DMS 273 (cell line): Measurements from ENCODE around the gene ERBB4.
A peak's percentile ranks its signal among the peaks of the same experiment; 100 is the strongest.

Source experiments
- DNase-seq: peaks from one replicate; lab custom pipeline; 2025; ENCODE audit not compliant: unreplicated experiment; lab: John Stamatoyannopoulos, UW

The ERBB4 gene

DNA sequence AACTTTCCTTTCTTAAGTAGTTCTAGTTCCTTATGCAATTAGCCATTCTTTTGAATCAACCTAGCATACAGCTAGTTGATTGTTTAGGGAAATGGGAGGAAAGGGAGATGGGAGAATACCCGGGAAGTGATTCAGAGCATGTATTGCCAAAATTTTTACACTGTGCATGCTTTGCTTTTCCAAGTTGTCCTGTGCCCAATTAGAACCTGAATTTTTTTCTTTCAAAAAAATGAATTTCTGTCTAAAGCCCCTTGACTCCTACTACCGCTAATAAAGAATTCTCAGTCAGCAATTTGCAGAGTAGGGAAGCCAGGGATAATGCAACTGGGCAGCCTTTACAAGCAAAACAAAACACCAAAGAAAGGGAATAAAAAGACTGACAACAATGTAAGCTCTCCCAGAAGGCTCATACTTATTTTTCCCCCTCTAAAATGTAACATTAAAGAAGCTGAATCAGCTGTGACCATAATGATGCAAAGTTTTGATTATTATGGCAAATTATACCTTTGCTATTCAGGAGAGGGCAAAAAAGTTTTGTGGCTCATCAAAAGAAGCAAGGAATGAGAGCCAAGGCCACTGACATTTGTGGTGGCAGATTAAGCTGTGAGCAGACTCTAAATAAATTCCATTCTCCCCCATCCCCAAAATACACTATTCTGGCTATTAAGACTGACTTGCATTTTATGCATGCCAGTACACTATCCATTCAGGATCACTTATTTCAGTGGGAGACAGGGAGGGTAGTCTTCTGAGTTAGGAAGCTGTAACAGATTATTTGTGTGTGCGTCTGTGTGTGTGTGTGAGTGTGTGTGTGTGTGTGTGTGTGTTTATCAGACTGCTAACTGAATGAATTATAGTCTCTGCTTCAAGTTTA lies 174.3 kb downstream of the ERBB4 start:
- peak; percentile 39 for DNase-seq

DNA sequence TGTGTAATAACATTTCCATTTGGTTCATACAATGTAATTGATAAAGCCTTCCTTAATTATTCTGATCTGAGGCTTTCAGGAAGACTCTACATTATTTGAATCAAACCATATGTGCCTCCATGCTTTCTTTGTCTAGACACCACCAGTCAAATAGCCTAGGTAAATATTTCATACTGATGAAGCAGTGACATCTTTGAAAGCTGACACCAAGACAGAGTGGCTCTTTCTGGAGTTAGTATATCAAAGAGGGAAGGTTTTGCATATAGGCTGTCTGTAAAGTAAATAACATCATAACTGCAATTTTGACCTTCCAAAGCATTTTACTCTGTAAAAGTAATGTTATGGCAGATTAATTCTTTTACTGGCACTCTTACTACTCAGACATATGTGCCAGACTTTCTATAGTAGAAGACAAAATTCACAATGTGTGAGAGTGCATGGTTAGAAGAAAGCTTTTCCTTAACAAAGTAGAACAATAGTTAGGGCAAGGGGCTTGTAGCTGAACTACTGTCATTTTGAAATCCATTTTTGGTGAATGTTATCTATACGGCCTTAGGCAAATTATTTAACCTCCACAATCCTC lies 177.3 kb downstream of the ERBB4 start:
- peak; percentile 63 for DNase-seq

DNA sequence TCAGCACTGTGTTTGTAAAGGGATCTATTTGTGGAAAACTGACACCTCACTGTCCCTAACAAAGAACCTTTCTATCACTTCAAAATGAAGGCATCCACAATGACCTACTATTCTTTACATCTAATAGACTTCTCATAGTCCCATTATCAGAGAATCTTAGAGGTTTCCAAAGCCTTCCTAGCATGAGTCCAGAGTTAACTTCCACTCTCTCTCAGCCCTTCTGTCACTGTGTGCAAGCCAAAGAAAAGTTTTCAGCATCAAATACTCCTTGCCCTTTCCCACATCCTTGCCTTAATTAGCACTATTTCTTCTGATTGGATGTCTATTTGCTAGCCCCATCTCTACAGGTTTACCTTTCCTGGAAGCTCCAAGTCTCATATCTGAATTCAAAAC lies 178.5 kb downstream of the ERBB4 start:
- peak; percentile 71 for DNase-seq

DNA sequence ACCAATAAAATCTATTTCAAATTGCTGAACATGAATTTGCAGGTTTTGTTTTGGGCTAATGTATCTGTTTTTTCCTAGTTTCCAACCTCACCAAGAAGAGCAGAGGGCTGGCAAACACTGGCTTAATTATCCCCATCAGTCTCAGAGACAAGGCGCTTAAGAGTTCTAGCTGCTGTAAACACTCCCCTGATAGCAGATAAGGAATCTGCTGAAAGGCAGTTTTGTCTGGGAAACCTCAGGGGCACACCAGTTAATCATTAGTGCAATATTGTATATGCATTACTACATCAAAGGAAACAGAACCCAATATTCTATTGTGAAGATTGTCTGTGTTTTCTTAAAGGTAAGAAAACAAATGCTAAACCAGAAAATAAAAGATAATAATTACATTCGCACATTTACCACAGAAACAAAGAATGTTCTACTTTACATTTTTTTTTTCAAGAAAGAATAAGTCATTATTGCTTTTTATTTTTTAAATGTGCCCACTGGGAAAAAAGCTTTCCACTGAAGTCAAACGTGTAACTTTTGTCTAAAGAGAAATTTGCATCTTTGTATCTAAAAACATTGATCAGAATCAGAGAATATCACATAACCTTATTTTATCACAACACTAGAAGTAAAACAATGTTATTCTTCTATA lies 179.1 kb downstream of the ERBB4 start:
- DNase-seq, result peak; percentile 53

DNA sequence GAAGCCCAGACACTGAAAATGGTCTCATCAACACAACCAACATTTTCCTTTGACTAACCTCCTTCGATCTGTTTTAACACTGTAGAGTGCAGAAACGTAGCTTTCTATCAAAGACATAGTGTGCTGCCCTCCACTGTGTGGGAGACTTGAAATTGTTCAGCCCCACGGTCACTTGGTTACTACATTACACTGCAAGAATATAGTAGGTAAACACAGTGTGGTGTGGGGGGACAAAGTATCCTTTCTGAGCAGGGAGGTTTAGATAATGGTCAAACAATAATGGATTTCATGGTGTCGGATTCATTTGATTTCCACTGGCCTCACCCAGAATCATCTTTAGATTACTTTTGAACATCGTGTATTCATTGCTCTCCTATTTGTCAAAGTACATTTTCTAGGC lies 181.0 kb downstream of the ERBB4 start:
- DNase-seq, result peak; percentile 57

DNA sequence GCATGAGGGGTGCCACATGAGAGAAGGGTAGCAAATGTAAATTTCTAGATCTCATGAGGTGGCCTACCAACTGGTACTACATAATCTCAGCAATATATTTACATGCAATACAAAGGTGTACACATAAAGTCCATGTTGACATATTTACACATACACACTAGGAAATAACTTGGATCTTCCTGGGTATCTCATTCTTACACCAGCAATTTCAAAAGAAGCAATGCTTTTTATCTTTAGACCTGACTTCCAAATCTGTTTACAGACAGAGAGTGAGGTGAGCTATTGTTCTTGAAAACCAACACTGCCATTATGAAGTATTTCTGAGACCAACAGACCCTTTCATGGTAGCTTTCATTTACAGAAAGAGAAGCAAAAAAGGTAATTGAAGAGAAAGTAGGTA lies 184.2 kb downstream of the ERBB4 start:
- no peak for DNase-seq

DNA sequence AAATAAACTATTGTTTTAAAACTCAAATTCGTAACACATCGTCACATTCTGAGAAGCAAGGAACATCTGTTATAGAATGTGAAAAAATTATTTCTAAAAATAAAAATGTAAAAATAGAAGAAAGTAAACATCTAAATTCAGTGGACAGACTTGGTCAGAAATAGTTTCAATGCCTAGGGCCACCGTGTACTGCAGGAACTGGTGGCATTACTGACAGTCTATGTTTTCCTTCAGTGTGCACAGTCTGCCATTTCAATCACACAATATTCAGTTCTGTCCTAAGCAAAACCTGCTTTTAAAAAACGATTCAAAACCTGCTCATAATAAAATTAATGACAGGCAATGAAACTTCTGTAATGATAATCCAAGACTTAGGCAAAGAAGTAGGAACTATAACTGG lies 190.1 kb downstream of the ERBB4 start:
- no peak for DNase-seq

DNA sequence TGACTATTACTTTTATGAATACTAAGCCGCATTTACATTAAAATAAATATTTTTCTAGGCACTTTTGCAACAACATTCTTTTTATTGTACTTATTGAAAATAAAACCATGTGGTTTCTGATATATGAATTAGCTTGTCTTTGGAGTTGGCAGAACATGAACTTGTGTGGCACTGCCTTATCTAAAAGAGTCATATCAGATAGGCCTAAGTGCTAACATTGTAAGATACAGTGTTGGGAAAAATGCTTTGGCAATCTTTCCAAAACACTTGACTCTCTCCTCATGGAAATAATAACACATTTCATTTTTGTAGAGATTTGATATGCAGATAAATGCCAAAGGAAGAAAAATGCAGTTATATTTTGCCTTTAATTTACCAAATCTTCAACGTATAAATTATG lies 191.7 kb downstream of the ERBB4 start:
- DNase-seq, result no peak

DNA sequence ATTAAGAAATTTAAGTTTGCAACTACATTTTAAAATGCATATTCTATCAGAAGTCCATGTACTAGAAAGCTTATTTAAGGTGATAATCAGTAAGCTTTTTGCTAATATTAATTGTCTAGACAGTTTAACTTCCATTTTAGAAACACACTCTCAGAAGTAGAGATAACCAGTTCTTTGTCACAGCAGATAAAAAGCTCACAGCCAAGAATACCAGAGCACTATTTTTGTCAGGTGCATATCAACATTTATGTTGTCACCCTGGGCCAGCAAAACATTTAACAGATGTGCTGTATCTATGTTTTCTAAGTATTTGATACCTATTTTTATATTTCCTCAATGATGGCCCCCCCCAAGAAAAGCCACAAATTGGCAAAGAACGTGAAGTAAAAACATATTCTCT lies 192.6 kb downstream of the ERBB4 start:
- no peak for DNase-seq

DNA sequence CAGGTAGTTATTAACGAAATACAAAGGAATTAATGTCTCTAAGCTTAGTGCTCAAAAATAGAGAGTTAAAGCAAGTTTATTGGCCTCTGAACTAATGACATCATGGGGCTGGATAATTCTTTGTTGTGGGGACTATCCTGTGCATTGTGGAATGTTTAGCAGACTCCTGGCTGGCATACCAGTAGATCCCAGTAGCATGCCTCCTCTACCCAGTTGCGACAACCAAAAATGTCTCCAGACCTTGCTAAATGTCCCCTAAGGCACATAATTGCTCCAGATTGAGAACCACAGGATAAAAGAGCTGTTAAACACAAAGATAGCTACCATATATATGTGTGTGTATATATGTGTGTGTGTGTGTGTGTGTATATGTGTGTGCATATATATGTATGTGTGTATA lies 194.5 kb downstream of the ERBB4 start:
- DNase-seq, result no peak

DNA sequence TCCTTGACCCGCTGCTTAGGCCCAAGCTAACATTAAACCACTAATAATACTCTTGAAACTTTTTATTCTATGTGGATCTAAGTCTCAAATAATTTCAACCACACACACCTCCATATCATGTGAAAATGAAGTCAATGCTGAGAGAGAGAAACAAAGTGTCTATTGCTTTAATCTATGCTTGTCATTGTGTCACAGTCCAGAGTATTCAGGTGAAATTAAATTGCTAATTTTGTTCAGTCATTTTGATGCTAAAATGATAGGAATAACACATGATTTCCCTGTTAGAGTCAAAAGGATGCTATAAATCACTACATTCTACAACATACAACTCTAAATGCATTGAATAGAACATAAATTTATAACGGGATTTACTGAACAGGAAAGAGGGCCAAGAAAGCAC lies 195.4 kb downstream of the ERBB4 start:
- no peak for DNase-seq

DNA sequence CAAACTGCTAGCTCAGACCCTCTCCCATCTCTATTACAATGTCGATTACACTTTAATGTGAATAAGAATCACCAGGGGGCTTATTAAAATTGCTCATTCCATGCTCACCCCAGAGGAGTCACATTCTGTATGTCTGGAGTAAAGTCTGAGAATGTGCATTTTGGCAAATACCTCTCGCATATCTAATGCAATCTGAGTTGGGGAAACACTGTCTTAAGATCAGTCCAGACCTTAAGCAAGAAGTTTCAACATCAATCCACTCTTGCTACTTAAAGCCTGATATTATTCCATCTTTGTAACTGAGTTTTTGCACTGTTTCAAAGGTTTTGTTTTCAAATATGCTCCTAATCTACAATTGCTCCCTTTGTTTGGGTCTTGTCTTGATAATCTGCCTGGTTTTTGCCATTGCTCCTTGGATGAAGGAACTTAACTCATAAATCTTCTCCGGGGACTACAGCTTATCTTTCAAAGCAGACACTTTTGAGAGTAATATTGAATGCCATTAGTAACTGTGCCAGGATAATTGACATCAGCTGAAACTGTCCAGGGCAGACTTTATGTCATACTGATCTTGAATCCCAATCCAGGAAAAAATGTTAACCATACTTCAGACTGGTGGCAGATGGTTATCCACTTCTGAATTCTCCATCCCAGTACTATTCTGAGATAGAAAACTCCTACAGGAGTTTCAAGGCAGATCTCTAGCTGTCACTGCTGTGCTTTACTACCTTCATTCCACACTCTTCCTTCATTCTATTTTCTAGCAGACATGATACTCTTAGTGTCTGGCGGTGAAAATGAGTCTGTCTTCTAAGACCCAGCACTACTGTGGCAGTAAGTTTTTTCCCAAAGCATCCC lies 200.9 kb downstream of the ERBB4 start:
- DNase-seq, result peak; percentile 19

DNA sequence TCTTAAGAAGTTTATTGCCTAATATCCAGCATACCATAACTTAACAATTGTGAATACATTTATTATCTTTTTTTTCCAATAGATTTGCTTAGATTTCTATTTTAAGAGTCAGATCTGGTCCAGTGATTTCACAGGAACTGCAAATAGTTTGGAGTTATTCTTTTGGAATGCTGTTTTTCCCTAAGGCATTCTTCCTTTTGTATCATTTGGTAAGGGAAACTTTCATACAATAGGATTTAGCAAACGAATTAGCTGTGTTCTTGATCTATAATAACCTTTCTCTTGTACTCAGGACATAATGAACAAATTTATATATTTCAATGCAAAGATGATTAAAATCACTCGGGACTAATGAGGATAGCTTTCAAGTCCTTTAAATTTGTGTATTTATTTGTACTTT lies 201.6 kb downstream of the ERBB4 start:
- no peak for DNase-seq

DNA sequence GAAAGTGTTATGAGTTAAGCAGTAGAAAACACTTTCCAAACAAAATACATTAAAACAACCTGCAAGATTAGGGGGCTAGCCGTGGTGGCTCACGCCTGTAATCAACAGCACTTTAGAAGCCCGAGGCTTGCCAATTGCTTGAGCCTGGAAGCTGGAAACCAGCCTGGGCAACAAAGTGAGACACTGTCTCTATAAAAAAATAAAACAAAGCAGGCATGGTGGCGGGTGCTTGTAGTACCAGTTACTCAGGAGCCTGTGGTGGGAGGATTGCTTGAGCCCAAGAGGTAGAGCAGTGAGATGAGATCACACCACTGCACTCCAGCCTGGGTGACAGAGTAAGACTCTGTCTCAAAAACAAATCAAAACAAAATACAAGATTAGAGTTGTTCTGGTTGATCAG lies 208.3 kb downstream of the ERBB4 start:
- DNase-seq, result peak; percentile 81

DNA sequence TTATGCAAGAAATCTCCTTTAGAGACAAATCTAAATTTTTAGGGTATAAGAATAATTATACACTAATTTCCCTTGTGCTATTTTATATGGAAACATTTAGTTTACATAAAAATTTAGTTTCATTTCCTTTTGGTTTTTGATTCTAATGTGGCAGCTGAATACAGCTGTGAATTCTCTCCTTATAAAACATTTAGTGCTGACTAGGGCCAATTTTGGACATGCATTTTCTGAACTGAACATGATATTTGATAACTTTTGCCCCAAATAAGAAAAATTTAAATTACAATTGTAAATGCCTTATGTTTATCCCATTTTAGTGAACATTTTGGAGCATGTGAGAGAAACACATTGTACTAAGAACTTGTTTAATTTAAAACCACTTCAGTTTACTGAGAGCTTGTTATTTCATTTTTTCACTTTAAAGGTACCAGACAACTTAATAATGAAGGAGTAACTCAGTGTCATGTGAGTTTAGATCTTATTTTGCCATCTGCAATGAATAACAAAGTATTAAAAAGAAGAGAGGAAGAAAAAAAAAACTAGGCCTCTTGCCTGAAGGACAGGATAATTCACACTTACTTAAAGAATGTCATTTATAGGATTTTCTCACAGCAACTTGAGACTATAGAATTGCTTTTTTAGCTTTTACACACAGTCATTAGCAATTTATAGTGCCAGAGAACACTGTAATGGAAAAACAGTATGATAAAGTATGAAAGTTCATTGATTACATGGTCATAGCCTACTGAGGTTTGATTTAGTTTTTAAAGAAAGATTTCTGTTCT lies 209.7 kb downstream of the ERBB4 start:
- no peak for DNase-seq

DNA sequence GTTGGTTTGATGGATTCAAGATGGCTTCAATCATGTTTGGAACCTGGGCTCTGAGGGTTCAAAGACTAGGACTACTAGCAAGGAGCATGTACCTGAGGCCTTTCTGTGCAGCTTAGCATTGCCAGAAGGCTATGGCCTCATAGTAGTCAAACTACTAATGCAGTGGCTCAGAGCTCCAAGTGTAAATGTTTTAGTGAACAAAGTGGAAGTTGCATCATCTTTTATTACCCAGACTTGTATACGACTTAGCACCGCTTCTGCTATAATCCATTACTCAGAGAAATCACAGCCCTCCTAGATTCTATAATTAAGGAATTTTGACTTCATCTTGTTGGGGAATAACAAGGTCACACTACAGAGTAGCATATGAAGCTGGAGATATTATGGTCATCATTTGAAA lies 210.5 kb downstream of the ERBB4 start:
- DNase-seq, result no peak

DNA sequence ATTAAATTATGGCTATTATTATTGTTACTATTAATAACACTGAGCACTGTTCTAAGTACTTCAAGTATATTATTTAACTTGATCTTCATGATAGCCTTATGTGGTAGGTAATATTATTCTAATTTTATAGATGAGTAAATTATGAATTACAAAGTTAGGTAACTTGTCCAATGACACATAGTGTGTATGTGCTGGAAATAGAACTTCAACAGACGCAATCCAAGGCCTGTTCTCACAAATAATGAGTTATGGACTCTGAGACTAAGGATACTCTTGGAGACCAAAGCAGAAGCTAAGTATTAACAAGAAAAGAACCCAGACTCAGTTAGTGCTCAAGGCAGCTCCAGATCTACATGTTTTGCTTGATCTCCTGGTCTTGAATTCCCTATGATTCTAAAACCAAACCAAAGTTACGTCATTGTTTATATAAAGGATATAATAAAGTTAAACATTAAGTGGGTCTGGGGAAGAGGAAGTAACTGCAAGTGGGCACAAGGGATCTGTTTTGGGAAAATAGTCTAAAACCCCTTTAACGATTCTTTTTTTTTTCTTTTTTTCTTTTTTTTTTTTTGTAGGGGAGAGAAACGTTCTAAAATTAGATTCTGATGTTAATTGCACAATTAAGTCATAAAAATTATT lies 211.3 kb downstream of the ERBB4 start:
- no peak for DNase-seq

DNA sequence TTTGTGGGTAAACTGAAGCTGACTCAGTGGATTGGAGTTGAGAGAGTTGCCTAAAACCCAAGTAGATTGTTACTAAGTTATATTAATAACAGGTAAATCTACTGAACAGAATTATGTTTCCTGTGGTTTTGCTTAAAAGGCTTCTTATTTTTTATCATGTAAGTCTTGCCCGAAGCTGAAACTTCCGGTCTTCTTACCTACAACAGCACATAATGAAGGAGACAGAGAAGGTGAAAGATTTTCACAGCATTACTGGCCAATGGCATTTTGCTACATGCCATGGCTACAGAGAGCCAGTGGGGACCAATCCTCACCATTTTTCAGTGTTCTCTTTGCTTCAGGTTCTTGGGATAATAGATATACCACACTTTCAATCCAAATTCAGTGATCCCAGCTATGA lies 220.0 kb downstream of the ERBB4 start:
- no peak for DNase-seq

DNA sequence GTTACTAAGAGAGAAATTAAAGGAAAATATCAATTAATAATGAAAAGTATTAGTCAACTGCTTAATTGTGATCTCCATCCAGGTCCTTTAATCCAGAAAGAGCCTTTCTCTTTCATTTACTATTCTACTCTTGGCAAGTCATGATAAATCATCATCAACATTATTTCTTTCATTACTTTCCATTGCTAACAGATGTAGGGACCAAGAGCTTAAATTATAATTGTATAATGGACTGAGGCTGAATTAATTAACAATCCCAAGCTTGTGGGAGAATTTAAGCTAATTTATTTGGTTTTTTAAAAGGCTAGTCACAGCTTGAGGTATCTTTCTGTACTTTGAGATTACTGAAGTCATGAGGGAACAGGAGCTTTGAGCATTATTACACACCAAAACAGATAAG lies 223.9 kb downstream of the ERBB4 start:
- DNase-seq, result peak; percentile 49

DNA sequence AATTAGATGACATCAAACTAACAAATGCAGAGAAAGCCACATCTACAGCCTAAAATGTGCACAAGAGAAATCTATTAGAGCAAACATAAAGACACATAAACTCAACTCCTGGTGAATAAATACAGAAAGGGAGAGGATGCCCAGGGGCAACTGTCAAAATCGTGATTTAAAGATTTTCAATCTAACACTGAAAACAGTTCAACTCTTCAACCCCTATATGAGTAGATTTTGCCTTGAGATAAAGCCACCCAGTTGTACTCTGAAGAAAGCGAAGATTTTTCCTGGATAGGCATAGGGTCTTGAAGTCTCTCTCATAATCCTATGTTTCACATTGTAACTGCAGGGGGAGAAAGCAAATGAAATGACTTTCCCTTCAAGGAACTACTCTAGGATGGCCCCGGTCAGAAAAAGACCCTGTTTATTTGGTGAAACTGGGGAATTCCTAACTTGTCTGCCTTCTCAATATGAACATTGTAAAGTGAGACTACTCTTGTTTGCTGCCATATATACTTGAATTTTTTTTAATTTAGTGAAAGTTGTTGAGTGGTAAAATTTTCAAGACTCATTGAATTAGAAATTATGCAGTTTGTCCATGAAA lies 226.7 kb downstream of the ERBB4 start:
- DNase-seq, result peak; percentile 19
